Measurements from ENCODE around the gene SH3BP4.

Gene SH3BP4

DNA sequence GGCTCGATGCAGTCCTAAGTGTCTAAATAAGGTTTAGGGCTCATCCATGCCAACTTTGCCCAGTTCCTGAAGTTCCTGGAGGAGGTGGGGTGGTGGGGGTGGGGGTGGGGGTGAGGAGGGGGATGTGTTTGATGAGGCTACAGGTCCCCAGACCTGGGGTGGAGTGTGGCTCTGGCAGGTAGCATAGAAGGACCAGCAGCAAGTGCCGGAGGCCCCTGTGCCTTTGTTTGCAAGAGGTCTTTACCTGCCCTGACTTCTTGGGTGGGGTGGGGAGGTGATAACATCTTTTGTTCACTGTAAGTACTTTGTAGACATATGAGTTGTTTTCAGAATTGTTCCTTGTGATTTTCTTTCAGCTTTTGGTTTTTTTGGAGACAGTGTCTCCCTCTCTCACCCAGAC is 10.0 kb downstream of the SH3BP4 start:
- intact Hi-C loops (cut with DNase I): loop anchor here (2.0 kb wide), 1 partner anchor 81 kb away; no protein-coding TSS in a partner anchor
- peak in 1 of 10 donors; percentile 16 for DNase-seq

GRCh38 chr2:234963773-234964615 is 12.2 kb downstream of the SH3BP4 start:
- intact Hi-C loops (cut with DNase I): no loop called here
- DNase-seq: peak in 1 of 10 donors; percentile 9

- peak in 1 of 10 donors; percentile 57 for DNase-seq
- intact Hi-C loops (cut with DNase I): no loop called here
Observed at GRCh38 chr2:234964631-234965461, 13.0 kb downstream of the SH3BP4 start.

DNA sequence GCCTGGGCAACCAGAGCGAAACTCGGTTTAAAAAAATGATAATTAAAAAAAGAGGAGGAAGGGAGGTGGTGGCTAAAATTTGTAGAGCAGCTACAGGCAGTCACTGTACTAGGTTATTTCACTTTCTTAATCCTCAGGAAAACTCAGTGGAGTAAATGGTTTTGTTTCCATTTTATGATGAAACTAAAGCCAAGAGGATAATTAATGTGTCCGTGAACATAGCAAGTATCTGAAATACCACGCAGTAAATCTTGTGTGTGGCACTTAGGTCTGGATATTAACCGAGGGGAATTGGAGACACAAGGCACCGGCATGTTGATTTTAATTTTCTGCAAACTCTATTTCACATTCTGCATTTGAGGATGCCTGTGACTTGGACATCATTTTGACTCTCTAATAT is 14.5 kb downstream of the SH3BP4 start:
- intact Hi-C loops (cut with DNase I): no loop called here
- no peak for DNase-seq

DNA sequence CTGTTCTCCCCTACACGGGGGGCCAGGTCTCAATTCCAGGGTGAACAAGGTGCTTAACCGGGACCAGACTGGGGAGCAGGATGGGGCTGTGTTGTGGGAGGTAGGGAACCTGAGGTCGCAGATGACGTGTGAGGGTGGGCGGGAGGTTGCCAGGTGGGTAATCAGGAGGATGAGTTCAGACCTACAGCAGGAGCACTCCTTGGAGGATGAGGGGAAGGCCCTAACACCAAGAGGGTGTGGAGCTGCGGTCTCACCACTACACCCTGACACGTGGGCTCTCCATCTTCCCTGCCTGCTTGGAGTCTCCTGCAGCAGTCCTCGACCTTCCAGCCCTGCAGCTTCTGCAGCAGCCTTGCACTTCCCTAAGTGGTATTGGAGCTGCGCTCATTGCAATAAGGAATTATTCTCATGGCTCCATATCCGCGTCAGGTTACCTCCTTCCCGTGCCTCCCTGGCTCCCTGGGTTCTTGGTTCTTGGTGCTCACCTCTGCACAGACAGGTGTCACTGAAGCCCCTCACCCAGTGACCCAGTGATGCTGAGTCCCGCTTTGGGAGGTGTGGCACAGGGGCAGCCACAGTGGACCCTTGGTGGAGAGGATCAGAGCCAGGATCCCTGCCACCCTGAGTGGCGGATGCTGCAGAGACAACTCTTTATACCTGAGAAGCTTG is 15.5 kb downstream of the SH3BP4 start:
- peak in 1 of 10 donors; percentile 48 for DNase-seq
- intact Hi-C loops (cut with DNase I): no loop called here

DNA sequence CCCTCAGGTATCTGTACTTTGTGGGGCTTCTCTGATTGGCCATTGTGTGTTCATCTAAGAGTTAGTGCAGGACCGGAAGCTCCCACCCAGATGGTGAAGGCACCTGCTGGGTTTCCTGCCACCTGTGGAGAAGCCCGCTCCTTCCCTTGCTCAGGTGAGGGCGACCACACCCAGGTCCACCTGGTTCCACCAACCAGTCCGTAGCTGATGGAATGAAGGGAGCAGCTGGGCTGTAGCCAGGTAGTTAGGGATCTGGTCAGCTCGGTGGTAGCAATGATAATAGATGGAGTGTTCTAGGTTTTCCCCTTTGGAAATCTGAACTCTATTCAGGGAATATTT is 16.0 kb downstream of the SH3BP4 start:
- intact Hi-C loops (cut with DNase I): no loop called here
- peak in 1 of 10 donors; percentile 30 for DNase-seq

- DNase-seq: peak in 1 of 10 donors; percentile 14
- intact Hi-C loops (cut with DNase I): no loop called here
Observed at GRCh38 chr2:234968631-234969305, 17.0 kb downstream of the SH3BP4 start.

DNA sequence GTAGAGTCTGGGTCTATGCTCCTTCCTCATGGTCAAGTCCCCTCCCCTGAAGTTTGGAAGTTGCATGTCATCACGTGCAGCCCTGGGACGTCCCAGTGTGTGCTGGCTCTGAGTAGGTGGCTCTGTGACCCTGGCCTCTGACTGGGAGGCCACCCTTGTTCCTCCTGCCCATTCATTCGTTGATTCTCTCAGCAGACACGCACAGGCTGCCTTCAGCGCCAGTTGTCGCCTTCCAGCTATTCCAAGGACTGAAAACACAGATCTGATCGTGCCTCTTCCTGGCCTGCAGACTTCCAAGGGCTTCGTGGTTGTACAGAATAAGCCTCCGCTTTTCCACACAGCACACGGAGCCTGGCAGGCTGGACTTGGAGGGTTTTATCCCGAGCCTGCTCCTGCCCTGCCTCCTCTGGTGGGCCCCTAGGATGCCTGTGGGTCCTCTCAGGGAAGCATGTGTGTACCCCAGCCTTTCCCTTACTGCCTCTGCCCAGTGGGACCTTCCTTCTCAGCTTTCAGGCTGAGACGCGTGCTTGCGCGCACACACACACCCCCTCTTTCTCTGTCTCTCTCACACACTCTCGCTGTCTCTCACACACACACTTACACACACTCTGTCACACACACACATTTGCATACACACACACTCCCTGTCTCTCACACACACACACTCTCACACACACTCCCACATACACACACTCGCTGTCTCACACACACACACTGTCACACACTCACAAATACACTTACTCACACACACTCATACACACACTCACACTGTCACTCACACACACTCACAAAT is 17.7 kb downstream of the SH3BP4 start:
- peak in 1 of 10 donors; percentile 66 for DNase-seq
- intact Hi-C loops (cut with DNase I): no loop called here

DNA sequence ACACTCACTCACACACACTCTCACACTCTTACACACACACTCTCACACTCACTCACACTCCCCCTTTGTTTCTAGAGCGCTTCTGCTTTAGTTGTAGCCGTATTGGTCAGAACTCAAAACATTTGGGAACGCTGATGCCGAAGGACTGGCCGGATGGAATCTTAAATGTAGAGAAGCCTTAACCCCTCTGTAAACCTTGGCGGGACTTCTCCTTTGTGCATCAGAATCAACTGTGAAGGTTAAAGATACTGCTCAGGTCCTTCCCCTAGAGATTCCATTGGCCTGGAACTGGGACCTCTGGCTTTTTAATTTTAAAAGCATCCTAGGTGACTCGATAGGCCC is 18.3 kb downstream of the SH3BP4 start:
- DNase-seq: peak in 1 of 10 donors; percentile 1
- intact Hi-C loops (cut with DNase I): no loop called here

DNA sequence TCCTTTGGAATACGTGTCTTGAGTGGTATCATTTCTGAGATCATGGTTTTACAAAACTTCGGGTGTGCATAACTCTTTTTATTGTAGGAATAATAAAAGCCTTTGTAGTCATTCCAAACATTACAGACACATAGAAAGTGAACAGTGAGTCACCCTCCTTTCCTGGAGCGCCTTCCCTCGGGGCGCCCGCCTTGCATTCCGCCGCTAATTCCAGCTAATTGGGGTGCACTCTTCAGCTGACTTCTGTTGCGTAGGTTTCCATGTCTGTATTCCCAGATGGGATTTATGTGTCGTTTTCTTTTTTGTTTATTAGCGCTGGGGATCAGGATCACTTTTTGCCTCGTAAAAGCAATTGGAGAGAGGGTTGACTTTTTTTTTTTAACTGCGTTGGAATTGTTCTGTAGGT is 18.7 kb downstream of the SH3BP4 start:
- intact Hi-C loops (cut with DNase I): no loop called here
- peak in 1 of 10 donors; percentile 58 for DNase-seq

DNA sequence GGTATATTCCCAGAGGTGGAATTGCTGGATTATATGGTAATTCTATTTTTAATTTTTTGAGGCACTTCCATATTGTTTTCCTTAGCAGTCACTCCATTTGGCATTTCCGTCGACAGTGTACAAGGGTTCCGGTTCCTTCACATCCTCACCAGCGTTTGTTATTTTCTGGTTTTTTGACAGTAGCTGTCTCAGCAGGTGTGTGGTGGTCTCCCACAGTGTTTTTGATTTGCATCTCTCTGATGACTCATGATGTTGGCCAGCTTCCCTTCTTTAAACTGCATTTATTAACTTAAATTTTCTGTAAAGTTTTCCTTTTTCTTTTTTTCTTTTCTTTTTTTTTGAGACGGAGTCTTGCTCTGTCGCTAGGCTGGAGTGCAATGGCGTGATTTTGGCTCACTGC is 19.7 kb downstream of the SH3BP4 start:
- intact Hi-C loops (cut with DNase I): no loop called here
- DNase-seq: peak in 1 of 10 donors; percentile 1

DNA sequence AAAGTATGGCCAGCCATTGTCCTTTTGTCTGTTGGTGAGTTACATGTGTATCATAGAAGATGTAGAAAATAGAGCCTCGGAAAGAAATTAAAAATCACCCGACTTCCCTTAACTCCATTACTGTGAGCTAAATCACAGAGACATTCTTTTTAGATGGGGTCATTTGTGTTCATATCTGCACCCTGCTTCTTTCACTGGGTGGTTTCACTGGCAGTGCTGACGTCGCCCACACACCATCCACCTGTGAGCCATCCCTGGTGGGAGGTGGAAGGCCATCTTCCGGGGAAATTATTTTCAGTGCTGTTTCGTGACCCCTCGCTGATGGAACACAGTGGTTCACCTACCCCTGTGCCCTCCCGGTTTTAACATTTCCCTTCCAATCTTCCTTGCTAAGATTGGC is 21.2 kb downstream of the SH3BP4 start:
- intact Hi-C loops (cut with DNase I): no loop called here

DNA sequence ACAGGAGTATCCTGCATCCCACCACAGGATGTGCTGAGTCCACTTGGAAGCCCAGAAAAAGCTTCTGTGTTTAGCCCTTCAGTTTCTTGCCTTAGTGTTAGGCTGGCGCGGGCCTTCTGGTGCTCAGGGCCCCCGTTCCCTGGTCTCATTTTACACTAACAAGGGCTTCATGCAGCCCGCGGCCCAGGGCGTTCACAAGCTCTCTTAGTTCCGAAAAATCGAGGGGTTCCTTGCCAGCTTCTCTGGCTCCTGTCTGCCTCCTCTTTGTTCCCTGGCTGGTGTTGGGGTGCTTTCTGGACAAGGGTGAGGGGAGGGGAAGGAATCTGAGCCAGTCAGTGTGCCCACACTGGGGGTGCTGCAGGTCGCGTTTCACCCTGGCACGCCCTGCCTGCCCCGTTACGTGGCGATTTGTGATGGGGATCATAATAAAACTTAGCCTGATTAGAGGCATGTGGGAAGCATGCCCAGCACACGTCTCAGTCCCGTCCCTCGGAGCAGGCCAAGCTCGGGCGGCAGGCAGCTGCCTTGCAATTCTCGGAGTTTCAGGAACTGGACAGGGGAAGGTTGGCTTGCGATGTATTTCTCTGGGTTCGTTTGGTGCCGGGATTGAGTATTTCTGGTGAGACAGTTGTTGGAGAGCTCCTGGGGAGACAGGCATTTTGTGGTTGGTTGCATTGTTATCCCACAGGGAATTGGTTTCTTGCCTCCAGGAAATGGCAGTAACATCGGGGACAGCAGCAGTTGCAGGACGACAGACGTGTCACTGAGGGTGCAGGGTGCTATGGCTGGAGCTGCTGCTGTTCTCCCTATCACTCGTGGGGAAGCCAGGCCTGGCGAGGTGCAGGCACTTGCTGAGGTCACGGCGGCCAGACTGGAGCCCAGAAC is 22.9 kb downstream of the SH3BP4 start:
- peak in 4 of 10 donors; percentile 35 to 86 (median 58) for DNase-seq
- intact Hi-C loops (cut with DNase I): no loop called here

More for the DNA sequence above, 21.2 kb downstream of the SH3BP4 start:
- peak in 2 of 10 donors; percentile 12 to 35 for DNase-seq

GRCh38 chr2:234975611-234976010 is 23.8 kb downstream of the SH3BP4 start:
- DNase-seq: peak in 1 of 10 donors; percentile 10
- intact Hi-C loops (cut with DNase I): no loop called here

GRCh38 chr2:234976479-234977227 is 24.8 kb downstream of the SH3BP4 start:
- peak in 1 of 10 donors; percentile 48 for DNase-seq
- intact Hi-C loops (cut with DNase I): no loop called here

- DNase-seq: peak in 1 of 10 donors; percentile 40
- intact Hi-C loops (cut with DNase I): no loop called here
Observed at GRCh38 chr2:234977228-234977679, 25.4 kb downstream of the SH3BP4 start.

GRCh38 chr2:234978466-234979203 is 26.8 kb downstream of the SH3BP4 start:
- intact Hi-C loops (cut with DNase I): no loop called here

More at GRCh38 chr2:234978466-234979203, 26.8 kb downstream of the SH3BP4 start:
- peak in 2 of 10 donors; percentile 40 to 69 for DNase-seq
